ENCODE data around the gene TTC7B. TPM values are rescaled to one million over a fixed set of nuclear protein-coding genes. Genes with fewer than 3 reads are reported as not detected.
A peak's percentile ranks its signal among the peaks of the same experiment; 100 is the strongest.

Gene TTC7B
- total and polyA plus RNA-seq, 2 of the 13 experiments (the other 11 are each of a cell fraction or from before 2014, with no cell fraction given), result 1.3 to 3.2 TPM

GRCh38 chr14:90518941-90519256 lies 297.3 kb downstream of the TTC7B start (continued):
- TF ChIP-seq ZBTB4 (CRISPR knock-in tag; IDR thresholded peaks at IDR 0.05; ENCODE audit: borderline replicate concordance) (0 out of 2 replicates have a peak, but pooled peaks have one; percentile 25), SKIL (CRISPR knock-in tag; IDR thresholded peaks at IDR 0.05; ENCODE audit: borderline replicate concordance) (no peak), STAG1 (CRISPR knock-in tag; IDR thresholded peaks at IDR 0.05) (peak; percentile 86), ZNF460 (CRISPR knock-in tag; IDR thresholded peaks at IDR 0.05; ENCODE audit: borderline replicate concordance) (no peak), TOE1 (CRISPR knock-in tag; IDR thresholded peaks at IDR 0.05) (no peak), XRCC5 (optimal IDR thresholded peaks at IDR 0.05; ENCODE audit: low read length) (peak; percentile 31), ZFP82 (CRISPR knock-in tag; IDR thresholded peaks at IDR 0.05; ENCODE audit: borderline replicate concordance) (no peak), ZNF253 (CRISPR knock-in tag; IDR thresholded peaks at IDR 0.05; ENCODE audit: borderline replicate concordance) (no peak), SAP130 (CRISPR knock-in tag; IDR thresholded peaks at IDR 0.05; ENCODE audit: low read depth) (no peak), CTCF (CRISPR knock-in tag; IDR thresholded peaks at IDR 0.05) (peak; percentile 90), ZNF256 (CRISPR knock-in tag; conservative IDR thresholded peaks at IDR 0.05) (no peak), ZBTB26 (CRISPR knock-in tag; IDR thresholded peaks at IDR 0.05; ENCODE audit: borderline replicate concordance) (no peak), CBX5 (CRISPR knock-in tag; IDR thresholded peaks at IDR 0.05; ENCODE audit: borderline replicate concordance) (no peak), ZBTB33 (CRISPR knock-in tag; IDR thresholded peaks at IDR 0.05) (peak; percentile 53; the same call in 1 of the 2 replicates), MED8 (CRISPR knock-in tag; IDR thresholded peaks at IDR 0.05; ENCODE audit: insufficient replicate concordance) (no peak), AHR (CRISPR knock-in tag; IDR thresholded peaks at IDR 0.05) (no peak), HMGXB4 (CRISPR knock-in tag; IDR thresholded peaks at IDR 0.05; ENCODE audit: borderline replicate concordance in 1 of 2, low read depth in 1 of 2) (0 out of 4 replicates have a peak, but pooled peaks of 1 of the 2 experiments have one; percentile 28)
